ENCODE measurements around the gene VCY1B. TPM values are rescaled to one million over a fixed set of nuclear protein-coding genes. Genes with fewer than 3 reads are reported as not detected.

VCY1B gene
- total and polyA plus RNA-seq, 2 of the 13 experiments (the other 11 are each of a cell fraction or from before 2014, with no cell fraction given): not detected

Other genes starting within 250 kb of the VCY1B start
- not detected in 2 replicates for gene VCY, start 69.8 kb upstream of the VCY1B start, total RNA-seq (2016; rRNA removed; fragmentation: Illumina TruSeq; extraction: Trizol)
- not detected in 2 replicates for gene VCY, start 69.8 kb upstream of the VCY1B start, polyA plus RNA-seq (2011; rRNA removed)